ENCODE results near the gene INTS11. TPM values are rescaled to one million over a fixed set of nuclear protein-coding genes. Genes with fewer than 3 reads are reported as not detected.

The INTS11 gene
- total and polyA plus RNA-seq, 2 of the 13 experiments (the other 11 are each of a cell fraction or from before 2014, with no cell fraction given), result 52.8 to 94.8 TPM

DNA sequence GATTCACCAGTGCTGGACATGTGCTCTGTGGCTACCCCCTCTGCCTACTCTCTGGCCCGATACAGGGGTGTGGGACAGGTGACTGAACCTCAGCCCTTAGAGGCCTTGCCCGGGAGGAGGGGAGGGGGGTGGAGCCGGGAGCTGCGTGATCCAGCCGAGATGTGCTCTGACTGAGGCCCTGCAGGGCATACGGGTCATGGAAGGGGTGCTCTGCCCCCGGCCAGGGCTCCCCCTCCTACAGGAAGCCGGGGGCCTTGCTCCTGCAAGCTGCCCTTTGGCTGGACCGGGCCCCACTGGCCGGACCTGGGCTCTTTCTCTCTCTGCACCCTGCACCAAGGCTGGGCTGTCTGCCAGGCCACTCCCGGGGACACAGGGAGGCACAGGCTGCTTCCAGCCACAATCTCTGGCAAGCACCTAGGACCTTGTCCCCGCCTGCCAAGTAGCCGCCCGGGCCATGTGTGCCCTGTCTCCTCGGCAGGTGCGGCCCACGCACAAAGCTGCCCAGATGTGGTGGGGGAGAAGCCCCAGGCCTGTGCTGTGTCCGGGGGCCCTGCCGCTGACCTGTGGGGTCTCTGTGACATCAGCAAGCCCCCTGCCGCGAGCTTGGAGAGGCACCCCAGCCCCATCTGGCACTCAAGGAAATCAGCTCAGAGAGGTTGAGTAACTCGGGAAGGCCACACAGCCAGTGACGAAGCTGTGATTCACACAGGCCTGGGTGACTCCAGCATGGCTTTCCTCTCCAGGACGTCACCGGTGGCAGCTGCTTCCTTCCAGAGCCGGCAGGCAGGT, 42.7 kb downstream of the INTS11 start (continued):
- TF ChIP-seq, protein P1, sequence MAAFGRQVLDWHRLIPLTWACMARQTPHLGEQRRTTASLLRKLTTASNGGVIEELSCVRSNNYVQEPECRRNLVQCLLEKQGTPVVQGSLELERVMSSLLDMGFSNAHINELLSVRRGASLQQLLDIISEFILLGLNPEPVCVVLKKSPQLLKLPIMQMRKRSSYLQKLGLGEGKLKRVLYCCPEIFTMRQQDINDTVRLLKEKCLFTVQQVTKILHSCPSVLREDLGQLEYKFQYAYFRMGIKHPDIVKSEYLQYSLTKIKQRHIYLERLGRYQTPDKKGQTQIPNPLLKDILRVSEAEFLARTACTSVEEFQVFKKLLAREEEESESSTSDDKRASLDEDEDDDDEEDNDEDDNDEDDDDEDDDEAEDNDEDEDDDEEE (CRISPR knock-in tag; IDR thresholded peaks at IDR 0.05), result no peak
- TF ChIP-seq FOXP1 (IDR thresholded peaks at IDR 0.05), result no peak
- peak; percentile 23; the same call in 1 of the 2 replicates for TF ChIP-seq FOXP1 (CRISPR knock-in tag; IDR thresholded peaks at IDR 0.05)
- TF ChIP-seq RBM39 (IDR thresholded peaks at IDR 0.05; ENCODE audit: low read depth, low read length, poor library complexity, severe bottlenecking), result no peak
- no peak for TF ChIP-seq U2AF1 (optimal IDR thresholded peaks at IDR 0.05; ENCODE audit: low read depth, low read length)
- TF ChIP-seq ATF7 (IDR thresholded peaks at IDR 0.05), result no peak
- TF ChIP-seq ATF7 (CRISPR knock-in tag; IDR thresholded peaks at IDR 0.05), result 0 out of 2 replicates have a peak, but pooled peaks have one; percentile 5
- TF ChIP-seq ZNF34 (CRISPR knock-in tag; IDR thresholded peaks at IDR 0.05; ENCODE audit: borderline replicate concordance), result no peak
- no peak for TF ChIP-seq HOXA9 (CRISPR knock-in tag; IDR thresholded peaks at IDR 0.05; ENCODE audit: borderline replicate concordance)
- peak; percentile 65 for TF ChIP-seq ZBTB21 (CRISPR knock-in tag; IDR thresholded peaks at IDR 0.05)
- TF ChIP-seq TAF1 (CRISPR knock-in tag; IDR thresholded peaks at IDR 0.05), result peak; percentile 51; the same call in 1 of the 2 replicates
- no peak for TF ChIP-seq ZHX1 (CRISPR knock-in tag; IDR thresholded peaks at IDR 0.05; ENCODE audit: low read depth)
- no peak for TF ChIP-seq SIX4 (CRISPR knock-in tag; IDR thresholded peaks at IDR 0.05)
- TF ChIP-seq, protein P2, sequence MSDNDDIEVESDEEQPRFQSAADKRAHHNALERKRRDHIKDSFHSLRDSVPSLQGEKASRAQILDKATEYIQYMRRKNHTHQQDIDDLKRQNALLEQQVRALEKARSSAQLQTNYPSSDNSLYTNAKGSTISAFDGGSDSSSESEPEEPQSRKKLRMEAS (IDR thresholded peaks at IDR 0.05), result peak; percentile 29
- no peak for TF ChIP-seq TCF12 (IDR thresholded peaks at IDR 0.05)
- peak; percentile 79 for TF ChIP-seq TCF12 (CRISPR knock-in tag; IDR thresholded peaks at IDR 0.05)
- peak; percentile 51 for TF ChIP-seq ZEB1 (IDR thresholded peaks at IDR 0.05; ENCODE audit: insufficient replicate concordance, low read depth)
- TF ChIP-seq ZNF660 (CRISPR knock-in tag; IDR thresholded peaks at IDR 0.05; ENCODE audit: borderline replicate concordance, low read depth), result no peak
- TF ChIP-seq ZSCAN29 (CRISPR knock-in tag; conservative IDR thresholded peaks at IDR 0.05), result peak; percentile 83
- peak; percentile 83 for TF ChIP-seq NR2F6 (IDR thresholded peaks at IDR 0.05)
- TF ChIP-seq NR2F6 (CRISPR knock-in tag; IDR thresholded peaks at IDR 0.05), result peak; percentile 82
- no peak for TF ChIP-seq ZNF557 (CRISPR knock-in tag; IDR thresholded peaks at IDR 0.05)
- no peak for TF ChIP-seq EHMT2 (IDR thresholded peaks at IDR 0.05; ENCODE audit: borderline replicate concordance, low read depth, low read length)
- no peak; the same call in 1 of the 2 replicates for TF ChIP-seq ZNF274 (CRISPR knock-in tag; IDR thresholded peaks at IDR 0.05)
- TF ChIP-seq NR3C1 (CRISPR knock-in tag; IDR thresholded peaks at IDR 0.05), result no peak
- TF ChIP-seq PAWR (CRISPR knock-in tag; IDR thresholded peaks at IDR 0.05; ENCODE audit: borderline replicate concordance), result no peak
- no peak for TF ChIP-seq MLX (CRISPR knock-in tag; IDR thresholded peaks at IDR 0.05)
- no peak for TF ChIP-seq ZNF737 (CRISPR knock-in tag; IDR thresholded peaks at IDR 0.05; ENCODE audit: borderline replicate concordance)
- TF ChIP-seq HNRNPL (IDR thresholded peaks at IDR 0.05; ENCODE audit: low read depth, low read length), result peak; percentile 95
- no peak for TF ChIP-seq ZNF24 (IDR thresholded peaks at IDR 0.05)
